D721Med (cell line): ENCODE measurements around the gene PUS1.

Source experiments
- DNase-seq: peaks from one replicate; pipeline ENCODE4 v3.0.0; 2011; ENCODE audit warnings: low spot score; ENCODE audit not compliant: insufficient read length
- FAIRE-seq: peaks from 2 replicates; lab custom pipeline; 2011; peaks lifted over from hg19 to GRCh38; lab: Jason Lieb, UNC
- TF ChIP-seq, protein P1 (sequence below): IDR thresholded peaks from 2 replicates; pipeline ENCODE4 v1.5.1; 2012; ENCODE audit warnings: mild to moderate bottlenecking, control low read depth; ENCODE audit not compliant: insufficient read depth; ENCODE audit errors: missing control alignments

Gene PUS1

DNA sequence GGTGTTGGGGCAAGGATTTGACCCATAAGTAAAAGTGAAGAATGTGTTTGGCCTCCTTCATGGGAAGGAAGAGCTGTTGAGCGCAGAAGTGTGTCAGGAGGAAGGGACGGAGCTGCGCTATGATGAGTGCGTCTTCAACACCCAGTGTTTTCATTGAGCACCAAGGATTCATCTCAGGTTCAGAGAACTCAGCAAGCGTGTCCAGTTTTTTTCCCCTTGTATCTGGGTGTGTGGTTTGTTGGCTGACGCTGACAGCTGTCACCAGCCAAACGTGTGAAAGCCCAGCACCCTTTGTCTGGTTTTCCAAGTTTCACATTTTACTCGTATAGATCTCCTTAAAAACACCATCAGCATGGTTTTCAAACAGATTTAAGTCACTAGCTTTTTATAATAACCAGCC is 33.0 kb downstream of the PUS1 start:
- TF ChIP-seq, protein P1, sequence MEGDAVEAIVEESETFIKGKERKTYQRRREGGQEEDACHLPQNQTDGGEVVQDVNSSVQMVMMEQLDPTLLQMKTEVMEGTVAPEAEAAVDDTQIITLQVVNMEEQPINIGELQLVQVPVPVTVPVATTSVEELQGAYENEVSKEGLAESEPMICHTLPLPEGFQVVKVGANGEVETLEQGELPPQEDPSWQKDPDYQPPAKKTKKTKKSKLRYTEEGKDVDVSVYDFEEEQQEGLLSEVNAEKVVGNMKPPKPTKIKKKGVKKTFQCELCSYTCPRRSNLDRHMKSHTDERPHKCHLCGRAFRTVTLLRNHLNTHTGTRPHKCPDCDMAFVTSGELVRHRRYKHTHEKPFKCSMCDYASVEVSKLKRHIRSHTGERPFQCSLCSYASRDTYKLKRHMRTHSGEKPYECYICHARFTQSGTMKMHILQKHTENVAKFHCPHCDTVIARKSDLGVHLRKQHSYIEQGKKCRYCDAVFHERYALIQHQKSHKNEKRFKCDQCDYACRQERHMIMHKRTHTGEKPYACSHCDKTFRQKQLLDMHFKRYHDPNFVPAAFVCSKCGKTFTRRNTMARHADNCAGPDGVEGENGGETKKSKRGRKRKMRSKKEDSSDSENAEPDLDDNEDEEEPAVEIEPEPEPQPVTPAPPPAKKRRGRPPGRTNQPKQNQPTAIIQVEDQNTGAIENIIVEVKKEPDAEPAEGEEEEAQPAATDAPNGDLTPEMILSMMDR, result no peak
- DNase-seq (no peak), FAIRE-seq (no peak)

DNA sequence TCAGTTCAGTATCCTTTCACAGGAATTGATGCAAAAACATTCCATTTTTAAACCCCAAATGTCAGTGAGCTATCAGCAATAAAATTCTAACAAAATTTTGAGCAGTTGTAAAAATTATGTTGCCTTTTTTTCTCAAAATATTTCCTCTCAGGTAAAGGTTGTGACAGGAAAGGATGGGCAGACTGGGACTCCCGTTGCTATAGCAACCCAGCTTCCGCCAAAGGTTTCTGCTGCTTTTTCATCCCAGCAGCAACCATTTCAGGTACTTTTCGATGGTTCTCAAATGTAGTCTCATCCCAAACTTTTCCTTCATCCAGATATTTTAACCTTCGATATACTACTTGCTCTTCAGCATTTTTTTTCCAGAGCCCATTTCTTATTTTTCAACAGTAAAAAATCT is 34.3 kb downstream of the PUS1 start:
- TF ChIP-seq, protein P1, result no peak
- FAIRE-seq (no peak), DNase-seq (no peak)

DNA sequence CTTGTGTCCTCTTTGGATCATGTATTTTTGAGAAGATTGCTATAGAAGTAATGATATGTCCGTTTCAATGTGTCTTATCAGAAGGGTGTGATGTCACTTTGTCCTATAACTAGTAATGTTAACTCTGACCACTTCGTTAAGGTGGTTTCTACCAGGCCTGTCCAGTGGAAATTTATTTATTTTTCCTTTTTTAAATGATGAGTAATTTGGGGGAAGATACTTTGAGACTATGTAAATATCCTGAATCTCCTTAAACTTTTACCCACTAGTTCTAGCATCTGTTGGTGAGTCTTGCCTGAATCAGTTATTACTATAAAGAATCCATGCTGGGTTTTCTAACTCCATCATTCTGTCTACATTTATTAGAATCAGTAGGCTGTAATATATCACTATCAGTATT is 36.0 kb downstream of the PUS1 start:
- FAIRE-seq (no peak), DNase-seq (no peak)
- TF ChIP-seq, protein P1, result no peak

DNA sequence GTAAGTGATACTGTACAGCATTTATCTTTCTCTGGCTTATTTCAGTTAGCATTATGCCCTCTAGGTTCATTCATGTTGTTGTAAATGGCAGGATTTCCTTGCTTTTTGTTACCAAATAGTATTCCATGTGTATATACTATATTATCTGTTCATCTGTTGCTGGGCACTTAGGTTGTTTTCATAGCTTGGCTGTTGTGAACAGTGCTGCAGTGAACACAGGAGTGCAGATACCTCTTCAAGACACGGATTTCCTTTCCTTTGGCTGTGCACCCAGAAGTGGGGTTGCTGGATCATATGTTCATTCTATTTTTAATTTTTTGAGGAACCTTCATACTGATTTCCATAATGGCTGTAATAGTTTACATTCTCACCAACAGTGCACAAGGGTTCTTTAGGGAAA is 42.1 kb downstream of the PUS1 start:
- TF ChIP-seq, protein P1, result no peak
- FAIRE-seq (no peak), DNase-seq (no peak)

DNA sequence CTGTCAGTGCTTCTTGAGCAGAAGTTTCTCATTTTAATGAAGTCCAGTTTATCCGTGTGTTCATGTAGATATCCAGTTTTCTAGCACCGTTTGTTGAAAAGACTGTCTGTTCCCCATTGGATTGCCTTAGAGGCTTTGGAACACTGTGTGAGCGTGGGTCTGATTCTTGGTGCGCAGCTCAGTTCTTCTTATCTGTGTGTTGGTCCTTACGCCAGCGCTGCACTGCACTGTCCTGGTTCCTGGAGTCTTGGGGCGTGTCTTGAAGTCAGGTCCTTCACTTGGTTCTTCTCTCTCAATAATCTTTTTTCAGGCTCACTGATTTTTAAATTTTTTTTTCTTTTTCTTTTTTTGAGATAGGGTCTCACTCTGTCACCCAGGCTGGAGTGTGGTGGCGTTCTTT is 46.2 kb downstream of the PUS1 start:
- FAIRE-seq, result no peak
- TF ChIP-seq, protein P1, result no peak
- DNase-seq, result no peak

DNA sequence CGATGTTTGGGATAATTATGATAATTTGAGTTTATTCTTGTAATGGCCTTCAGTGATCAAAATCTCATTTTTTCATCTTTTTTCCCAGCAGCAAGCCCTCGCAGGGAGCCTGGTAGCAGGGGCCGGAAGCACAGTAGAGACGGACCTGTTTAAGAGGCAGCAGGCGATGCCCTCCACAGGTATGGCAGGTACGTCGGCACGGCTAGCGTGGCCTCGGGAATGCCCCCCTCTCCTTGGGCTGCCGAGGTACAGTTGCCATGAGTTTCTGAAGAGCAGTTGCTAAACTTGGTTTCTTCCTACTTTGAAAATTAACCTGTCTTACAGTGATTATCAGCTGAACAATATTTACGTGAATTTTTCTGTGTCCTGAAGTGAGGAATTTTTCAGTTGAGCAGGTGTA is 50.5 kb downstream of the PUS1 start:
- no peak for FAIRE-seq
- DNase-seq, result no peak

DNA sequence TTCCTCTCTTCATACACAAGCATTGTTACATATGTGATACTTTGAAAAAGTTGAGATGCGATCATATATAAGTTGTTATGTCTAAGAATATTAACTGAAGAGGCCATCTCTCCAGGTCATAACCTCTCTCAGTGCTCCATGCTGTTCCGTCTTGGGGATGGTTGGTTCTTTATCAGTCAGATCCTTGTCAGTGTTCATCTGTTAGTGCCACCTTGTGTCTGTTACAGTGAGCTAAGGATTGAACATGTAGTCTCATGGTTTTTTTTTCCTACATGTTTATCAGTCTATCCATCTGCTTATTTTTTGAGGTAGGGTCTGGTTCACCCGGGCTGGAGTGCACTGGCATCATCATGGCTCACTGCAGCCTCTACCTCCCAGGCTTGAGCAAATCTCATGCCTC is 51.2 kb downstream of the PUS1 start:
- TF ChIP-seq, protein P1, result no peak
- DNase-seq, result no peak
- FAIRE-seq, result no peak

More for the DNA sequence above, 50.5 kb downstream of the PUS1 start:
- TF ChIP-seq, protein P1, result no peak
